ENCODE results near the gene SAMD15. TPM values are rescaled to one million over a fixed set of nuclear protein-coding genes. Genes with fewer than 3 reads are reported as not detected.

Gene SAMD15
- total RNA-seq, 2 experiments from 2014 or later: 0.34 TPM; not detected in 1

GRCh38 chr14:77438596-77438995 is 61.4 kb downstream of the SAMD15 start:
- Histone ChIP-seq H3K9me3 (ENCODE audit: control insufficient read depth in 1 of 2, insufficient read depth in 1 of 2, low read length in 2 of 2) (no peaks in the 10 kb centered on the region), H3K4me3 (ENCODE audit: low read length) (no peak overlapping the region), H3K27me3 (ENCODE audit: control insufficient read depth in 1 of 2, insufficient read depth in 2 of 2, low read length in 2 of 2) (no peaks in the 10 kb centered on the region), H3K4me1 (ENCODE audit: insufficient read depth, low read length) (no peaks in the 10 kb centered on the region), H3K27ac (ENCODE audit: low read depth in 1 of 2, low read length in 2 of 2) (no peak overlapping the region), H3K36me3 (ENCODE audit: insufficient read depth, low read length) (peaks cover 75% of the 10 kb centered on the region)
- H3K4me3 Mint-ChIP-seq: no peak overlapping the region
- no peak overlapping the region for H3K27ac Mint-ChIP-seq
- no peak for TF ChIP-seq CTCF (IDR thresholded peaks at IDR 0.05)
- ChIA-PET POLR2A (no interaction called here), CTCF (no interaction called here)
- ATAC-seq (ENCODE audit: poor library complexity): no peak
- no peaks in the 10 kb centered on the region for H3K27me3 Mint-ChIP-seq
- H3K36me3 Mint-ChIP-seq (ENCODE audit: low read depth): peaks cover 90% of the 10 kb centered on the region
- intact Hi-C loops (cut with DNase I, micrococcal nuclease): no loop called here
- H3K4me1 Mint-ChIP-seq (ENCODE audit: low read depth): no peaks in the 10 kb centered on the region
- H3K9me3 Mint-ChIP-seq: no peaks in the 10 kb centered on the region
- DNase-seq: no peak

- H3K4me1 Mint-ChIP-seq (ENCODE audit: low read depth): no peaks in the 10 kb centered on the region
- ATAC-seq (ENCODE audit: poor library complexity): no peak
- no peaks in the 10 kb centered on the region for H3K9me3 ChIP-seq (ENCODE audit: control insufficient read depth in 1 of 2, insufficient read depth in 1 of 2, low read length in 2 of 2)
- CTCF ChIA-PET: no interaction called here
- TF ChIP-seq CTCF (IDR thresholded peaks at IDR 0.05): no peak
- DNase-seq: no peak
- no peak overlapping the region for H3K4me3 Mint-ChIP-seq
- H3K4me3 ChIP-seq (ENCODE audit: low read length): no peak overlapping the region
- intact Hi-C loops (cut with DNase I, micrococcal nuclease): no loop called here
- H3K27ac ChIP-seq (ENCODE audit: low read depth in 1 of 2, low read length in 2 of 2): no peak overlapping the region
- H3K27ac Mint-ChIP-seq: no peak overlapping the region
- H3K27me3 ChIP-seq (ENCODE audit: control insufficient read depth in 1 of 2, insufficient read depth in 2 of 2, low read length in 2 of 2): no peaks in the 10 kb centered on the region
- peaks cover 94% of the 10 kb centered on the region for H3K36me3 Mint-ChIP-seq (ENCODE audit: low read depth)
- POLR2A ChIA-PET: interaction anchor here (0.9 kb wide), 1 partner anchor 94 kb away, joined by 3 read pairs; no protein-coding TSS in a partner anchor
- H3K9me3 Mint-ChIP-seq: no peaks in the 10 kb centered on the region
- H3K36me3 ChIP-seq (ENCODE audit: insufficient read depth, low read length): peaks cover 75% of the 10 kb centered on the region
- no peaks in the 10 kb centered on the region for H3K4me1 ChIP-seq (ENCODE audit: insufficient read depth, low read length)
- H3K27me3 Mint-ChIP-seq: no peaks in the 10 kb centered on the region
These were observed 62.7 kb downstream of the SAMD15 start for GRCh38 chr14:77439861-77440260.

Other genes with a start within 250 kb of the SAMD15 start
- gene ZDHHC22, start 235.6 kb upstream of the SAMD15 start, total RNA-seq: not detected
- under 1 TPM; 0.58 to 0.89 TPM for gene TMEM63C, start 195.6 kb upstream of the SAMD15 start, total RNA-seq
- not detected for gene NGB, start 106.2 kb upstream of the SAMD15 start, total RNA-seq
- 1 to 10 TPM; 7.6 to 8.2 TPM for gene POMT2, start 56.5 kb upstream of the SAMD15 start, total RNA-seq
- gene GSTZ1, start 56.3 kb upstream of the SAMD15 start, total RNA-seq: 1 to 10 TPM; 5.6 to 5.7 TPM
- gene TMED8, start 285 bp upstream of the SAMD15 start, total RNA-seq: 1 to 10 TPM; 4.9 to 5.1 TPM
- gene NOXRED1, start 46.1 kb downstream of the SAMD15 start, total RNA-seq: under 1 TPM; 0.16 to 0.42 TPM
- 1 to 10 TPM; 7.6 to 8.7 TPM for gene VIPAS39, start 80.2 kb downstream of the SAMD15 start, total RNA-seq
- gene AHSA1, start 80.7 kb downstream of the SAMD15 start, total RNA-seq: 10 to 100 TPM; 28.7 to 33.7 TPM
- not detected for gene ISM2, start 121.4 kb downstream of the SAMD15 start, total RNA-seq
- gene SPTLC2, start 239.3 kb downstream of the SAMD15 start, total RNA-seq: 10 to 100 TPM; 13.0 to 14.5 TPM